K562 (cell line): ENCODE data around the gene KCTD16. TPM values are rescaled to one million over a fixed set of nuclear protein-coding genes. Genes with fewer than 3 reads are reported as not detected.

Source experiments
- ATAC-seq: fragments of 200-7000 bp; cut with Tn5 transposase; 3 replicates; pipeline ENCODE4 v1.9.1; 2020; ENCODE audit warnings: moderate library complexity
- BruUV-seq: library from RNA; stranded (reverse); fragments of 400-500 nt; replicated peaks from 2 replicates; lab custom pipeline; 2021; lab: Mats Ljungman, UMichigan
- CTCF ChIA-PET: fragments of 300-600 bp; formaldehyde crosslinking; extraction: SDS; loops from one replicate; lab custom pipeline; 2021; ENCODE audit warnings: low intra/inter-chr PET ratio; lab: Yijun Ruan, JAX
- POLR2A ChIA-PET: fragments of 300-600, 350-650 bp; sonication (Branson Sonifier 250); formaldehyde crosslinking; extraction: SDS; loops from one replicate; lab custom pipeline; 2021; ENCODE audit warnings: antibody characterized with exemption, inconsistent platforms; lab: Yijun Ruan, JAX
- DNase-seq, 4 experiments: peaks; one replicate each; pipeline versions ENCODE4 v3.0.0 to v3.0.0-alpha.2; 2011 to 2018; ENCODE audit warnings: low spot score in 3 of 4, mixed read lengths in 3 of 4; ENCODE audit errors: extremely low read depth in 1 of 4
- FAIRE-seq: peaks from 2 replicates; lab custom pipeline; 2011; peaks lifted over from hg19 to GRCh38; lab: Jason Lieb, UNC
- H2AFZ ChIP-seq: 2 replicates; pipeline ENCODE4 v1.6.0; 2011; ENCODE audit warnings: low read depth, low read length, control low read depth, inconsistent platforms
- H3K27ac ChIP-seq: fragments of 200-600 bp; 3 replicates; pipeline ENCODE4 v1.8.0; 2011; ENCODE audit warnings: low read depth, mild to moderate bottlenecking, control low read depth, inconsistent platforms, low read length, moderate library complexity, mixed read lengths; ENCODE audit errors: extremely low read depth
- H3K27me3 ChIP-seq, 2 experiments: fragments of 300-600 bp in 1 of 2; 2 replicates in 1 of 2; 3 replicates in 1 of 2; pipeline versions ENCODE4 v1.6.0 to v1.8.0; 2011; ENCODE audit warnings: inconsistent platforms in 2 of 2, low read length in 2 of 2, mild to moderate bottlenecking in 1 of 2, mixed read lengths in 1 of 2, moderate library complexity in 1 of 2; ENCODE audit not compliant: control insufficient read depth in 2 of 2, insufficient read depth in 2 of 2
- H3K36me3 ChIP-seq: fragments of 300-600 bp; 3 replicates; pipeline ENCODE4 v1.8.0; 2011; ENCODE audit warnings: mild to moderate bottlenecking, low read length, inconsistent platforms; ENCODE audit not compliant: control insufficient read depth, insufficient read depth
- H3K4me1 ChIP-seq, 2 experiments: fragments of 200-600 bp in 1 of 2; replicated peaks in 1 of 2; 2 replicates in 1 of 2; 3 replicates in 1 of 2; pipeline versions ENCODE4 v1.5.1 to v1.8.0; 2011; ENCODE audit warnings: inconsistent platforms in 2 of 2, low read length in 2 of 2, mild to moderate bottlenecking in 1 of 2, mixed read lengths in 1 of 2, moderate library complexity in 1 of 2; ENCODE audit not compliant: control insufficient read depth in 2 of 2, insufficient read depth in 2 of 2
- H3K4me2 ChIP-seq: 2 replicates; pipeline ENCODE4 v1.6.1; 2011; ENCODE audit warnings: low read length, control low read depth, inconsistent platforms, mixed read lengths; ENCODE audit not compliant: insufficient read depth
- H3K4me3 ChIP-seq: fragments of 200-600 bp; sonication (generic), shearing (Covaris generic); 2 replicates; pipeline ENCODE4 v1.5.1; 2016; ENCODE audit warnings: control low read depth, inconsistent platforms
- H3K79me2 ChIP-seq: fragments of 200-600 bp; 3 replicates; pipeline ENCODE4 v1.8.0; 2011; ENCODE audit warnings: low read length, inconsistent platforms; ENCODE audit not compliant: control insufficient read depth, insufficient read depth
- H3K9ac ChIP-seq, 2 experiments: 2 replicates each; pipeline versions ENCODE4 v1.6.0 to v1.6.1; 2011; ENCODE audit warnings: low read depth in 2 of 2, low read length in 2 of 2, control low read depth in 1 of 2, inconsistent platforms in 1 of 2, mild to moderate bottlenecking in 1 of 2, mixed read lengths in 1 of 2; ENCODE audit not compliant: insufficient read depth in 1 of 2
- H3K9me1 ChIP-seq: one replicate; pipeline ENCODE4 v1.6.0; 2011; ENCODE audit warnings: inconsistent platforms, mild to moderate bottlenecking, low read length, moderate library complexity; ENCODE audit not compliant: control insufficient read depth, insufficient read depth
- H3K9me3 ChIP-seq: replicated peaks from 2 replicates; pipeline ENCODE4 v1.5.1; 2011; ENCODE audit warnings: low read depth, low read length, inconsistent platforms; ENCODE audit not compliant: control insufficient read depth, insufficient read depth
- H4K20me1 ChIP-seq: replicated peaks from 2 replicates; pipeline ENCODE4 v1.6.1; 2011; ENCODE audit warnings: low read length, inconsistent platforms, mixed read lengths; ENCODE audit not compliant: control insufficient read depth, insufficient read depth
- ARID1B ChIP-seq: fragments of 450-650 bp; IDR thresholded peaks from 2 replicates; pipeline ENCODE4 v1.6.1; 2016; ENCODE audit warnings: antibody characterized with exemption, mild to moderate bottlenecking, inconsistent platforms
- BCL6 ChIP-seq: fragments of 250-450 bp; sonication (Bioruptor Pico); IDR thresholded peaks from 2 replicates; pipeline ENCODE4 v1.4.0; 2020
- CBFA2T3 ChIP-seq: fragments of 450-650 bp; IDR thresholded peaks from 2 replicates; pipeline ENCODE4 v1.6.1; 2017
- CC2D1A ChIP-seq: fragments of 450-650 bp; IDR thresholded peaks from 2 replicates; pipeline ENCODE4 v1.6.1; 2017; ENCODE audit warnings: mild to moderate bottlenecking
- HDAC2 ChIP-seq: fragments of 450-650 bp; IDR thresholded peaks from 2 replicates; pipeline ENCODE4 v1.6.1; 2016; ENCODE audit warnings: mild to moderate bottlenecking
- HEY1 ChIP-seq: fragments of 250-450 bp; sonication (Bioruptor Pico); IDR thresholded peaks from 2 replicates; pipeline ENCODE4 v1.5.0; 2020; ENCODE audit warnings: mild to moderate bottlenecking, moderate library complexity, borderline replicate concordance
- MAFG ChIP-seq: fragments of 450-650 bp; conservative IDR thresholded peaks from 2 replicates; pipeline ENCODE4 v1.6.1; 2016; ENCODE audit warnings: missing genetic modification characterization, missing compliant biosample characterization
- MEIS2 ChIP-seq: fragments of 450-650 bp; IDR thresholded peaks from 2 replicates; pipeline ENCODE4 v1.6.1; 2014; ENCODE audit warnings: mild to moderate bottlenecking; ENCODE audit not compliant: partially characterized antibody
- MTA3 ChIP-seq: fragments of 450-650 bp; formaldehyde crosslinking; IDR thresholded peaks from 2 replicates; pipeline ENCODE4 v1.6.1; 2017; ENCODE audit warnings: mild to moderate bottlenecking, borderline replicate concordance
- MYBL2 ChIP-seq, 2 experiments: fragments of 450-650 bp in 1 of 2; sonication (generic) in 1 of 2; formaldehyde crosslinking in 1 of 2; IDR thresholded peaks; 2 replicates each; pipeline versions ENCODE4 v1.6.1 to v1.8.1; 2017 to 2022; ENCODE audit warnings: borderline replicate concordance in 1 of 2, inconsistent platforms in 1 of 2, low read depth in 1 of 2, mild to moderate bottlenecking in 1 of 2, missing genetic modification reagents in 1 of 2, moderate library complexity in 1 of 2
- SIRT6 ChIP-seq: IDR thresholded peaks from one replicate; pipeline ENCODE4 v1.6.1; 2012; ENCODE audit warnings: low read depth, mild to moderate bottlenecking, control low read depth, inconsistent platforms, low read length, moderate library complexity
- TAF15 ChIP-seq: fragments of 200-400 bp; formaldehyde crosslinking; IDR thresholded peaks from 2 replicates; pipeline ENCODE4 v1.6.1; 2017; ENCODE audit warnings: mild to moderate bottlenecking, low read depth, low read length, moderate library complexity
- TCF3 ChIP-seq: sonication (generic); formaldehyde crosslinking; IDR thresholded peaks from 2 replicates; pipeline ENCODE4 v1.4.0; 2020; ENCODE audit warnings: mild to moderate bottlenecking, missing genetic modification reagents
- ZC3H8 ChIP-seq: fragments of 450-650 bp; IDR thresholded peaks from 2 replicates; pipeline ENCODE4 v1.6.1; 2017
- ZFP36 ChIP-seq: fragments of 150-350 bp; IDR thresholded peaks from 2 replicates; pipeline ENCODE4 v1.6.1; 2018; ENCODE audit warnings: low read length, low read depth; ENCODE audit not compliant: partially characterized antibody
- ZNF263 ChIP-seq: sonication (generic); formaldehyde crosslinking; IDR thresholded peaks from 2 replicates; pipeline ENCODE4 v1.8.0; 2022; ENCODE audit warnings: mild to moderate bottlenecking, missing genetic modification reagents, borderline replicate concordance
- WGBS: fragments of 100-300 bp; shearing (Covaris generic); methylation state at CpG from one replicate; pipeline ENCODE4 v1.1.6; 2016; ENCODE audit warnings: low coverage, mixed read lengths; ENCODE audit not compliant: insufficient coverage; ENCODE audit errors: missing lambda C conversion rate; 5-methylcytosine and 5-hydroxymethylcytosine counted together
- in situ Hi-C: fragments of 300-500 bp; cut with MboI; formaldehyde crosslinking; loops from 4 replicates; pipeline ENCODE4 v1.15.0; 2018; ENCODE audit warnings: inconsistent platforms, mixed read lengths
- intact Hi-C: fragments of 100-400 bp; cut with micrococcal nuclease; formaldehyde crosslinking; loops from 2 replicates; pipeline ENCODE4 v1.14.2; 2022
- polyA plus RNA-seq, 8 experiments: library from polyadenylated mRNA; depleted of rRNA in 4 of 8; stranded (reverse) in 5 of 8; unstranded in 3 of 8; fragments of >200 nt; fragmentation: Nextera tagmentation in 2 of 8; fragmentation: Illumina TruSeq in 1 of 8; extraction: Ambion mirVana in 2 of 8; extraction: Trizol in 1 of 8; gene quantifications; 2 replicates each; pipeline versions ENCODE4 v1.2.1 to v1.2.3, GENCODE V29; 2011 to 2014; ENCODE audit warnings: inconsistent platforms in 1 of 8, missing spikeins in 1 of 8
- total RNA-seq, 7 experiments: library from RNA; depleted of rRNA in 6 of 7; stranded (reverse); fragments of >200 nt in 6 of 7; fragmentation: Illumina TruSeq in 2 of 7; extraction: Trizol in 2 of 7; gene quantifications; 2 replicates each; pipeline versions ENCODE4 v1.2.1 to v1.2.3, GENCODE V29; 2011 to 2021; ENCODE audit warnings: low replicate concordance in 1 of 7

The KCTD16 gene
- total and polyA plus RNA-seq, 9 of the 15 experiments (the other 6 are each of a cell fraction or from before 2014, with no cell fraction given), result 0.04 TPM; not detected in 8

GRCh38 chr5:144198386-144198785 lies 27.7 kb downstream of the KCTD16 start:
- ATAC-seq (no peak), FAIRE-seq (no peak), DNase-seq (no peak)
- Histone ChIP-seq H3K4me2 (no peak overlapping the region), H3K27ac (no peak overlapping the region), H3K9me1 (no peaks in the 10 kb centered on the region), H2AFZ (no peak overlapping the region), H3K9me3 (no peaks in the 10 kb centered on the region), H3K9ac (no peak overlapping the region), H3K79me2 (no peaks in the 10 kb centered on the region), H4K20me1 (no peaks in the 10 kb centered on the region), H3K4me3 (no peak overlapping the region), H3K27me3 (0 out of 5 replicates have a peak, but pooled peaks cover 0 to 3% of the 10 kb centered on the region in 2 experiments), H3K36me3 (no peaks in the 10 kb centered on the region), H3K4me1 (no peaks in the 10 kb centered on the region)
- intact Hi-C loops (no loop called here), in situ Hi-C loops (no loop called here)
- CTCF ChIA-PET, result no interaction called here
- POLR2A ChIA-PET, result no interaction called here
- TF ChIP-seq HEY1 (CRISPR knock-in tag), result no peak
- TF ChIP-seq MTA3, result no peak
- no peak for TF ChIP-seq CC2D1A
- BruUV-seq, result no TSS peak
- WGBS, result 0% methylated on average over 3 of the region's 3 CpGs

- FAIRE-seq, result no peak
- no peaks in the 10 kb centered on the region for H3K9me3 ChIP-seq
- TF ChIP-seq ZC3H8, result no peak
- TF ChIP-seq TCF3, result peak; percentile 60
- peak; percentile 14 for TF ChIP-seq MEIS2
- TF ChIP-seq MAFG, result 0 out of 2 replicates have a peak, but pooled peaks have one; percentile 8
- no peak for TF ChIP-seq MYBL2 (IDR thresholded peaks at IDR 0.05; ENCODE audit: low read depth)
- no peak for TF ChIP-seq MYBL2 (CRISPR knock-in tag; IDR thresholded peaks at IDR 0.05; ENCODE audit: borderline replicate concordance)
- no peak for TF ChIP-seq BCL6 (CRISPR knock-in tag)
- TF ChIP-seq ZFP36, result peak; percentile 6
- peak; percentile 65; the same call in 1 of the 2 replicates for TF ChIP-seq ZNF263 (CRISPR knock-in tag)
- TF ChIP-seq CBFA2T3, result peak; percentile 50
- TF ChIP-seq SIRT6, result no peak
- TF ChIP-seq TAF15, result no peak
- TF ChIP-seq ARID1B, result 0 out of 2 replicates have a peak, but pooled peaks have one; percentile 31
- no peak for TF ChIP-seq HDAC2
- TF ChIP-seq, all 486 proteins: peak for 7
- Histone ChIP-seq H4K20me1 (no peaks in the 10 kb centered on the region), H3K9ac (no peak overlapping the region), H3K9me1 (no peaks in the 10 kb centered on the region), H3K4me3 (no peak overlapping the region), H3K4me2 (no peak overlapping the region), H2AFZ (no peak overlapping the region), H3K27me3 (peaks cover 3 to 6% of the 10 kb centered on the region in 2 experiments; a peak in 2 of 5 replicates), H3K27ac (no peak overlapping the region), H3K36me3 (no peaks in the 10 kb centered on the region), H3K79me2 (no peaks in the 10 kb centered on the region), H3K4me1 (peaks cover 0 to 4% of the 10 kb centered on the region in 2 experiments; a peak in 2 of 5 replicates)
- POLR2A ChIA-PET, result no interaction called here
- in situ Hi-C loops (loop anchor here (25.0 kb wide), 1 partner anchor 1861 kb away; no protein-coding TSS in a partner anchor), intact Hi-C loops (loop anchor here (5.0 to 10.0 kb wide), 2 partner anchors 1033 to 1631 kb away; no protein-coding TSS in a partner anchor)
- no TSS peak for BruUV-seq
- ATAC-seq (peak; percentile 27), DNase-seq (peak in 1 of 4 experiments; percentile 7)
- 0% methylated on average over 5 of the region's 5 CpGs for WGBS
- CTCF ChIA-PET, result no interaction called here
Measured at GRCh38 chr5:144201588-144201987, 30.9 kb downstream of the KCTD16 start.
